ENCODE results near the gene DAB2.
"Not testable (repeated sequence)": the region's sequence is repeated elsewhere in the genome, so short reads cannot be mapped to it uniquely, and the experiment has no call there.

Gene DAB2

DNA sequence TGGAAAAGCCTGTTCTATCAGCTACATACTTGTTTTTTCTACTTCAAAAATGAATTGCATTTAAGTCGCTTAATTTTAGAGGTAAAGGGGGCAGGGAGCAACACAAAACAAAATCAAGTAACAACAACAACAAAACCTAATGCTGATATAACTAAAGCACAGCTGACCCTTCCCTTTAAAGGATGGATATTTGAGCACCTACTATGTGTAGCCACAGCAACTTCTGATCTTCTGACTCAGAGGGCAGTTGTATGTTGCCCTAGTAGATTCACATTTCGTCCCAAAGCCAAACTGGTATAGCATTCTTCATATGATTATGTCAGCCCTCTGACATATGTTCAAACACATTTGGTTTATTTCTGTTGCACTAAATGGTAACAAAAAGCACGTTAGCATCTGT, 6.8 kb downstream of the DAB2 start:
- no peak for DNase-seq

DNA sequence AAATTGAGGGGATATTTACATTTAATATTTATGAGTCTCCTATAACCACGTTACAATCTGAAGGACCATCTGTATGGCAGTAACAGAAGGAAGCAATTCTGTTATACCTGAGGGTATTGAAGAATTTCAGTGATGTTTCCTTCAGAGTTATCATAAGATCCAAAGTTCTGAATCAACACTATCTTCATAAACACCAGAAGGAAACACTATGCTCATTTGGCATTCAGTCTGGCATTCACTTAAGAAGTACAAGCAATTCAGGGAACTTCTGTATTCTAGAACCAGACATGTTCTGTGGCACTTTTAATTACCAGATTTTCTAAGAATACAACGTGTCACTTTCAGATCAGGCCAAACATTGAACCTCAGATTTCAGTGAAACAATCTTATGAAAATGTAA, 9.6 kb downstream of the DAB2 start:
- DNase-seq = no peak

DNA sequence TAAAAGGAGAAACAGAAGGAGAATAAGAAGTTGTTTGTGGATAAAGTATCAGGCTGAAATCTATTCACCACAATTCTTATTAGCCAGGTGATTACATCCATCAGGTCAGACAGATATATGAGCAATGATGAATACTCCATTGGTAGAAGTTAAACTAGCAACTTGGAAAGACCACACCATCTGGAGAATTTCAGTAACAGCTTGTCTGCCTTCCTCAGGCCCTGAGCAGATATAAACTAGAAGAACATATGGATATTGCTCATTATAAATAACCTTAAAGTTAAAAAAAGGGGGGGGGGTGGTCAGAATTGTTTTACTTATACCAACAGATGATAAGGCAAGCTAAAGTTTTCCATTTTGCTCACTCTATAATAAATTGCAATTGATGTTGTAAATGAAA, 10.4 kb downstream of the DAB2 start:
- no peak for DNase-seq

DNA sequence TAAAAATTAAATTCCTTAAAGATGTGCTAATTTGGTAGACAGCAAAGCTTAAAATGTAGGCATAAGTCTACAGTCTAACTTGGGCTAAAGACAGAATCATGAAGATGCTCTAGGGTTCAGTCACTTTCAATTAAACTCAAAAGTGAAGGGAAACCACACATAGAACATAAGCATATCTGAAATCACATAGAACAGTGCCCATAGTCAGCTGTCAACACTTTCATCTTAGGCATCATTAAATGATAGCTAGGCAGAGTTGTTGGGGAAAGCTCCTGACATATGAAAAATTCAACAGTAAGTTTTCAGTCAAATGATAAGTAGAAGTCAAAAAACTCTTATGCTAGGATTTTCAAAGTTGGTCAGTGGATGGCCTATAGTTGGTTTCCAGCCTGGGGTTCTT, 11.0 kb downstream of the DAB2 start:
- DNase-seq = no peak

DNA sequence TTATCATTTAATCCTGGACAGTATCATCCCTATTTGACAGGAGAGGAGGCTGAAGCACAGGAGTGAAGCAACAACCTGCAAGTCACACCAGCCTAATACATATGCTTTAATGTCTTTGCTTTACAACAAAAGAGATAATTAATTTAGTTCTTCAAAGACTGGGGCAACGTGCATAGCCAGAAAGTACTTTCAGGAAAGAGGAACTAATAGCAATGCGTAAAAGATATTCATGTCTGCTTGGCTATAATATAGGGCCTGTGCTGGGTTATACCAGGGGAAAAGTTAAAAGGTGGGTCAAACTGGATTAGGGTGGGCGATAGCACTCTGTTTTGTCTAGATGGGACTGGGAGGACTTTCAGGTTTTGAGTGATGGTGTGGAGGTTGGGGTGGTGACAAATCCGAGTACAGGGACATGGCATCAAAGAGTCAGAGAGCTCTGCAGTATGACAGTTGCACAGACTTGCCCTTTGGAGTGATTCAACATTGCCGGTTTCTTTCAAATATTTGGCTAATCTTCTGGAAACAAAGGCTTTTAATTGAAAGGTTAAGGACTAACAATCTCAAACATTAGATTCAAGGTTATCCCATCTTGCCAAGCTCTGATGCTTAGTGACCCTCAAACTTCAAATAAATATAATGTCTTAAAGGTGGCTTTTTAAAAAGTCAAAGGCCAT, 11.9 kb downstream of the DAB2 start:
- DNase-seq = no peak

DNA sequence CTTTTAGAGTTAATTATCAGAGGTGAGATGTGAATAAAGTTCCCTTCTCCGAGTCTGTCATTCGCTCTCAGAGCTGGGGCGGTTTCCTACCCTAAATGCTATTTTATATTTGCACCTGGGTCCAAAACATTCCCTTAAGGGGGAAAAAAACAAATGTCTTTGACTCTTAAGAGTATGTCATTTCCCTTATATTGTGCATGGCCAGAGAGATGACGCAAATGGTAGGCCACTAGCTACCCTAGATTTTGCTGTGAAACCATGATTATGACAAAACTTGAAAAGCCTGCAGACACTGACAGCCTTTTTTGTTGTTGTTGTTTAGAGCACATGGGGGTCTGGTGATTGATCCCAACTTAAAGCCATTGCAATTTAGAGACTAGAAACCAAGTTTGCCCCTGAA, 12.8 kb downstream of the DAB2 start:
- no peak for DNase-seq

DNA sequence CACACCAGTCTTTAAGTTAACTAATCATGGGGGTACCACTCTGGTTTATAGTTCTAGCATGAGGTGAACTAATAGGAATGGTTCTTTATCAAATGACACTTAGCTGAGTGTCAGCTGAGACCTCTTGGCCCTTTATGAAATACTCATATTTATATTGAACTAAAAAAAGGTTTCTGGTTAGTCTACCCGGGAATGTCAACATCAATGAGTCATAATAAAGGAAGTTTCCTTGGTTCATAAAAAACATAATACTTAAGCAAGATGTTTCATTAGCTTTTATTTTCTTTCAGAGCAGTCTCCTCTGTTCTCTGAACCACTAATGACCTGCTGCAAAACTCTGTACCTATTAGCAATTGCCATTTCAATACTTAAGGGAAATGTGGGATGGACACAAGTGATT, 13.7 kb downstream of the DAB2 start:
- DNase-seq = no peak

DNA sequence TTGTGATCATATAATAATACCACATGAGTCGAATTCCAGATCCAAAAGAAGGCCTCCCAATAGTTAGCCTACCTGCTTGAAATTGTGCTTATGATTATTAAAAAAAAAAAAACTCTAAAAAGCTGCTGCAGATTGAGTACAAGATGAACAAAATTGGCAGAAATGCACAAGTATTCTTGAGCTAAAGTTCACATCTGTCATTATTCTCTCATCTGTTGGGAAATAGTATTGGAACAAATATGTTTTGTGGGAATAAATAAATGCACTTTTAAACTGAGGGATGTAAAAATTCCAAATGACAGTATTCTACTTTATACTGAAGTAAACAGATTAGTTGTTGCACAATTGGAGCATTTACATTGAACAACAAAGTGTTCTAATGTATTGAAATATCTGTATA, 15.7 kb downstream of the DAB2 start:
- no peak for DNase-seq

DNA sequence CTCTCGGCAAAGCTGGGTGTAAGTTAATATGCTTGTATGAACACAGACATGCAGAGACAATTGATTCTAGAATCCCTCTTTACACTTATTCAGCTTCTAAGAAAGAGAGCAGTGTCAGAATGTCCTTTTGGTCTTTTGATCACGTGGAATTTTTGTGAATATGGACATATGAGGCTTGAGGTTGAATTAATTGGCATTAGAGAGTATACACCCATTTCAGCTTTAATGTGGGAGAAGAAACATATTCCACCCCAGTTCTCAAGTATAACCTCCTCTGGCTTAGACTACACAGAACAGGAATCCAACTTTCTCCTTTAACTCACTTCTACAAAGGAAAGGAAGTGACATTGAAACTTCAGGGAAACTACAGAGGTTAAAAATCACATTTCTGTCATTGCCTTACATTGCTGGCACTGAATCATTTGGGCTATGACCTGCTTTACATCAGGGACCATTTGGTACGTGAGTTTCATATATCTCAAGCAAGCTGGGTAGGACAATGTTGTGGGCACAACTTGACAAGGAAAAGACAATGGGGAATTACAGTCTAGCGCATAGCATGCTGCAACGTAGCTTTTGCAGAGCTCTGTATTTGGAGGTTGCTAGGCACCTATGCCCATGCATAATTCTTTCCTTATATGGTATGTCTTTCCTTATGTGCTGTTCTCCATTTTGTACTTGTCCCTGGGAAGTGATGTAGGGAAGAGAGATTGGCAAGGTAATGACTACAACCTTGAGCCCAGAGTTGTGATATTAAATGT, 19.5 kb downstream of the DAB2 start:
- no peak for DNase-seq

DNA sequence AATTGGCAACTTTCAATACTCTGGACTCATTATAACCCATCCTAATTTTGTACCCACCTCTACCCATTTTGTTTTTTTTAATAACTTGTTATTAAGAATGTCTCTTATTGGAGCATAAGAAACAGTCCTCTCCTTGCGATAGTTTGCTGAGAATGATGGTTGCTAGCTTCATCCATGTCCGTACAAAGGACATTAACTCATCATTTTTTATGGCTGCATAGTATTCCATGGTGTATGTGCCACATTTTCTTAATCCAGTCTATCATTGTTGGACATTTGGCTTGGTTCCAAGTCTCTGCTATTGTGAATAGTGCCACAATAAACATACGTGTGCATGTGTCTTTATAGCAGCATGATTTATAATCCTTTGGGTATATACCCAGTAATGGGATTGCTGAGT, 21.0 kb downstream of the DAB2 start:
- not testable (repeated sequence) for DNase-seq

DNA sequence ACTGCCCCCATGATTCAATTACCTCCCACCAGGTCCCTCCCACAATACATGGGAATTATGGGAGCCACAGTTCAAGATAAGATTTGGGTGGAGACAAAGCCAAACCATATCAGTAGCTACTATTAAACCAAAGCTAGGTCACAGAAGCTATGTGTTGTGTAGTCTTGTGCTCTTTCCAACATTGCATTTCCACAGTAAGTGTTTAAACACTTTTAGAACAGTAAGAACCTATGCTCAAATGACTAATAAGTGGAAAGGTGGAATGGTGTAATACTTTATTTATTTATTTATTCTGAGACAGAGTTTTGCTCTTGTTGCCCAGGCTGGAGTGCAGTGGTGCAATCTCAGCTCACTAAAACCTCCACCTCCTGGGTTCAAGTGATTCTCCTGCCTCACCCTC, 22.6 kb downstream of the DAB2 start:
- not testable (repeated sequence) for DNase-seq

DNA sequence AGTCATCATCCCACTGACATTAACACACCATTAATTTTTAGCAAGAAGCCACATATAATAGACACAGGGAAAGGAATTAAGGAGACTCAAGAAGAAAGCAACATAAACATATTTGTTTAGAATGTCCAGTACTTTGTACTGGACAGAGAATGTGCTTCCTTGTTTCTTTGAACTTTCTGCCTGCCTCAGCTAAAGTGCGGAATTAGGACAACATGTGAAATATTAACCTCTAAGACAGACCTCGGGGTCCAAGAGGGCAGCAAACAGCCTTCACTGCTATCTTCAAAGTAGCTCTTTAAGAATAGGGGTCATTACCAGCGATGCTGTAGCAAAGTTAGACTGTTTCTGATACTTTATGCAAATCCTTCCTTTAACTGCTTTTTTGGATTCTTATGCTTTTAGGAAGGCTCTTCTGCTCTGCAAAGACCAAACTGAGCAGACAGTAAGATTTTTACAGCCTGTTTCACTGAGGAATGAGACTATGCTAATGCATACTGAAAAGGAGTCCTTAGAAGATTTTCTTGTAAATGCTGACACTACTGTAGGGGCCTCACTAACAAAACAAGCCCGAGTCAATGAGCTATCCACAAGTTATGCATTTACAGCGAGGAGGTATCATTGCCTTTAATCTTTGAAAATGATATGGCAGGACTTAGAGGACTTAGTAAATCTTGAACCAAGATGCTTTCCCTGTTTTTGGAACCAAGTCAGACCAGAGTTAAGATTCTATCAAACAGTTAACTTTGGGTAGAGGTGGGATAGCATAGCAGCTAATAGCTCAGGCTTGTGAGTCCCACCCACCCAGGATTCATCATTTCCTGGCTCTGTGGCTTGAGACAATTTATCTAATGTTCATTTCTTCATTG, 23.8 kb downstream of the DAB2 start:
- DNase-seq = no peak

DNA sequence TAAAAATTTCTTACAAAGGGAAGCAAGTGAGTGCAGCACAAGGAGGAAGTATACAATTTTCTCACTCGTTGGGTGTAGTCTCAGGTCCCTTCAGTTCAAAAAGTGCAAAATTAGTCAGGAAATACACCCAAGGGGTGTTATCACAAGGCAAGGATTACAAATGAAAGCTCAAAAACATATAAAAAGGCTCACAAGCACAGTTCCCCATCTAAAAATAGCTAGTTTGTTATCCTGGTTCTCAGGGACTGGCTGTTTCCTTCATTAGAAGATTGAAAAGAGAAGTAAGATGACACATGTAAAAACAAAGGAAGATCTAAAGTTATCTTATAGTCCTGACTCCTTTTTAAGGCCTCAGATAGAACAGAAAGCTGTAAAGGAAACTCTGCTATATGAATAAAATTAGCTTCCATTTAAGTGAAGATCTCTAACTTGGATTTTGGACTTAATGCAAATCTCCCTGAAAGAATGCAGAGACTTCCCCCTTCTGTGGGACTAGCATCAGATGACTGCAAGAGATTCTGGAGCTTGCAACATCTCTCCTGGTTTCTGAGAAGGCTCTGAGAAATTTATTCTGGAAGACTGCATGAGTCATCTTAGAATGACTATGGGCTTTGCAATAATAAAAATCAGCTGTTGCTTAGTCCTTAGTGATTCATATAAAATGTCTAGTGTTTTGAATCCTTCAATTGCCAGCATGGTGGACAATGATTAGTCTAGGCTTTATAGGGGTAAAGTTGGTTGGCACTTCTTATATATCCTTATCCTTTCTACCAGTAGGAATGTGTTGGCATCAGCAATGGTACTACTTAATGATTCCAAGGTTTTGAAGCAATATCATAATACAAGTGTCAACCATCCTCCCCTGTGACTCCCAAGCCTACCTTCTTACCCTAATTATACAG, 25.4 kb downstream of the DAB2 start:
- no peak for DNase-seq

DNA sequence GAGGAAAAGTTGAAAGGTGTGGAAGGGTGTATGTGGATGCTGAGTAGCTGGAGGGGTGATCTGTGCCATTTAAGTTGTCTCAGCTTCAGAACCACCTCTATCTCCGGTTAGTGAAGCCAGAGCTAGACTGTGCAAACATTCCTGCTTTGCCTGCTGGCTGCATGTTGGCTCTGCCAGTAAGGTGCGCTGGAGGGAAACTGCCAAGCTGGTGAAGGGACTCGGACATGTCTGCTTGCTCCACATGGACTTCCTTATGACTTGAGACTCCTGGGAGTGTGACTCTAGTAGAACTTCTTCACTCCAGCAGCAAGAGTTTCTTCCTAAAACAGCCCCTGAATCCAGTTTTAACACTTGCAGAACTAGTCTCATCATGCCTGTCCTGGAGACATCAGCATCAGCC, 27.9 kb downstream of the DAB2 start:
- DNase-seq = no peak

DNA sequence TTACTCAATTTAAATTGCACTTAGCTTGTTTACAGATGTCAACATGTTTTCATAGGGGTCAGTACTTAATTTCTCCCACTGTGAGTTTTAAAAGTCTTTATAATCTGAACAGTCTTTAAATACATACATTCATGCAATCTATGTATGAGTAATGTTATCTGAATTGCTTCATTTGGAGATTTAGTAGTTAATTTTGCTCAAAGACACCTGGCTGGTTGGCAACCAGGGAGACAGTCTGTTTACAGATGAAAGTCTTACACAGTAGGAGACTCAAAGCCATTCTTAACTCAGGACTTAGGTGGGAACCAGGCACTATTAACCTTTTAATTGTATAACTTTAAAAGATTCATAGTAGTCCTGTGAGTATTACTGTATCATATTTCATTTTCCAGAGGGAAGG, 29.3 kb downstream of the DAB2 start:
- DNase-seq = no peak

DNA sequence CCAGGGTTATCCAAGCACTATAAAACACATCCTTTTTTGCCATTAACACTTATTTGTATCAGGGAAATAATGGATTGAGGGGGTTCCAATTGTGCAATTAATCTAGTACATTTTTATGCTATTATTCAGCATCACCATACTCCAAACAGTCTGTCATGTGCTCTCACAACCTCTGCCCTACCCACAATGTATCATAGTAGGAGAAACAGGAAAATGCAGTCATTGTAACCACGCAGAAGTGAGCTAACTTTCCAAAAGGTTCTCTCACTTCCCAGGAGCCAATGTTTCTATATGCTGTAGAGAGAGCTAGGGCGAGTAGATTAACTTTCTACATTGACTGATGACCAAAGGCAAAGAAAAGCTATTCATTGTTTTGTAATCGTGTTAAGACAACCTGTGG, 29.8 kb downstream of the DAB2 start:
- DNase-seq = no peak

DNA sequence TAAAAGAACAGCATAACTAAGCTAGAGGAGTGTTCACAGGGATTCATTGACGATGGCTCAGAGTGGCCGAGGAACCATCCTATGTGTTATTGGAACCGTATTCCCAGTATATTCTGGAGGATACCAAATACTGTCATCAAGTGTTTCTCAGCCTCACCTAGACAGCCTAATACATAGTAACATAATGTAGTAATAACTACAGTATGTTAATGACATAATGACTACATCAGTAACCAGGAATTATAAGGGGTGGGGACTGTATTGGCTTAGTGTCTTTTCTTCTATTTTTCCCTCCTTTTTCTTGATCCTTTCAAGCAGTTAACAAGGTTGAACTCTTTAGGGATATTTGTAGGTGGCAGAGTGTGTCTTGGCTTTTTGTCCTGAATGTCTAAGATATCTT, 33.8 kb downstream of the DAB2 start:
- DNase-seq = no peak

DNA sequence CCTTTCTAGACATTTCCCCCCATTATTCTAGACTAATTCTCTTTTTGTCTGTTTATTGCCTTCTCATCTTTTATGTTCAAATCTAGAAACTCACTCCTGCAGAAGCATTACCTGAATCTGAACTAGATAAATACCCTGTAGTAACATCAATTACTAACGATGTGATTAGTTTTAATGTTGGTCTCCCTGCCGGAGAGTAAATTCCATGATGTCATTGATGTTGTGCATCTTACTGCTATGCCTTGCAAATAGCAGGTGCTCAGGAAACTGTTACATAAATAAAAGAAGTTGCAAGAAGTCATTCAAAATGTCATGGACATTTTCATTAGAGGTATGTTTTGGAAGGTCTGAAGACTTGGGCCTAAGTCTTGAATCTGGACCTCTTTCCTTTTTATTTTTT, 37.5 kb downstream of the DAB2 start:
- no peak for DNase-seq

DNA sequence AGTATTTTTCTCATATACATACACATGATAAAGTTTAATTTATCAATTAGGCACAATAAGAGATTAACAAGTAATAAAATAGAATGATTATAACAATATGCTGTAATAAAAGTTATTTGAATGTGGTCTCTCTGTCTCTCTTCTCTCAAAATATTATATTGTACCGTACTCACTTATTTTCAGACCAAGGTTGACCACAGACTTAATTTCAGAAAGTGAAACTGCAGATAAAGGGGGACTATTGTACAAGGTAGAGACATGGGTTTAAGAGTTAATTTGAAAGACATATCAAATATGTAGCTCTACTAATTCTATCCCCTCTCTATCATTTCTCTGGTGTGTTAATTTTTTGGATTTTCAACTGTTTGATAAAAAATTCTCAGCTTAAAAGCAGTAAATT, 40.5 kb downstream of the DAB2 start:
- DNase-seq = no peak

DNA sequence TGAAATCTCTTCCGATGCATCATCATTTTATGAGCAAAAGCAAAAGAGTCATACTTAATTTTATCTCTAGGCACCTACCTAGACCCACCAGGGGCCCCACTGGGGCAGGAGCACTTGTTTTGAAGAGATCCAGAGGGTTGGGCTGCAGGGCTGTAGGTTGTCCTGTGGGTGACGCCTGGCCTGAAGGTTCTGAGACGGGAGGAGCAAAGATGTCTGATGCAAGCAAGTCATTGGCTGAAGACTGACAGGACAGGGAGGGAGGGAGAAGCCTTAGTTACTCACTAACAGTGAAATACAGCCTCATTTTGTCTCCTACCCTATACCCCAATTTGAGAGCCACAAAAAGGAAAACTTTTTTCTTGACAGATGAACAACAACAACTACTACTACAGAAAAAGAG, 43.4 kb downstream of the DAB2 start:
- DNase-seq = no peak

DNA sequence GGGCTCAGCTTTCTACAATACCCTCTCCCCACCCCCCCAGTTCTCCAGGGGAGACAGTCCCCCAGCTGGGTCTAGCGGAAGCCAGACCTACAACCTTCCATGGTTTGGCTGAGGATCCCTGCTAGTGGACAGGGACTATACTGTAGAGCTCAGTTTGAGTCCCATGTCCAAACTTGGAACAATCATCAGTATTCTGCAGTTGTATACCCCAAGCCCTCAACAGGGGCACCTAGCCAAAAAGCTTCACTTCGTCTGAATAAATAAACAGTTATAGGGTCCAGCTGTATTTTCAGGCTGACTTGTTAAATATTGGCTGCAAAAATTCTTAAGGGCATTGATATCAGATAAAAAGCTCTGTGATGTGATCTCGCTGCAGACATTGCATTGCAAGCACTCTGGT, 45.1 kb downstream of the DAB2 start:
- DNase-seq = no peak

DNA sequence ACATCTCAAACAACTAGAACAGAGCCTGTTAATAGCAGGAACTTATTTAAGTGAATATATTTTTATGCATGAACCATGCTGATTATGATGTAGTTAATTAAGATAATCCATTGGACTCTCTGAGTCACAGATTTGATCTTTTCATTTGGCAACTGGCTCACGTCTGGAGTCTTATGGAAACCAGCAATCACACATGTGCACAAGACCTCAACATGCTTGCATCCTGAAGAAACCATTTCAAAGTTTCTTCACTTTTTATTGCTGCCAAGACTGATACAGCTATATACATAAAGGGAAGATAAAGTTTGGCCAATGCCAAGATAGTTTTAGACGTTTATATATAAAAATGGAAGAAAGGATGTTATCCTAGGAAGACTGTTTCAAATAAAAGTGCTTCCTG, 47.2 kb downstream of the DAB2 start:
- no peak for DNase-seq

DNA sequence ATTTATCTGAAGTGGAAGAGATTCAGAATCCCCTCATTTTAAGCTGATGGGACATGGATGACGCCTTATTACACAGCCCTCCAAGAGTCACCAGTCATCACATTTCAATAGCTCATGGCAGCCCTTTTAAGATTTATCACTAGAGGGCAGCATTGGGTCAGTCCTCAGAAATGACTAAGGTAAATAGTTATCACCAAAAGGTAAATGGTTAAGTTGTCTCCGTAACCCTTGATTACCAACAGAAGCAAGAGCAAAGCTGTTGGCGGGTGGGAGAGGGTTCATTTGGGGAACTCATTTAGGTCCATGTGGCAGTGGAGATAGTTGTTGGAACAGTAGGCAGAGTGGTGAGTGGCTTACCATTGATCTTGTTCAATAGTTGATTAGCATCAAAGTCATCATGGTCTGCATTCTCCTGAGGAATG, 48.5 kb downstream of the DAB2 start:
- DNase-seq = peak; percentile 2

Measured in stimulated activated CD4-positive, alpha-beta T cell treated with anti-CD3 and anti-CD28 coated beads, Interleukin-12 subunit alpha, Interleukin-12 subunit beta, amount 100 ng/mL, for 4 hours (primary cell).